GM18909 (cell line): Measurements from ENCODE around the gene KNG1.
A peak's percentile ranks its signal among the peaks of the same experiment; 100 is the strongest.
"Not testable (repeated sequence)": the region's sequence is repeated elsewhere in the genome, so short reads cannot be mapped to it uniquely, and the experiment has no call there.

Experiments used
- ATAC-seq: cut with Tn5 transposase; IDR thresholded peaks from one replicate; pipeline ENCODE4 v1.9.1; 2021; ENCODE audit warnings: mild to moderate bottlenecking; ENCODE audit not compliant: unreplicated experiment, poor library complexity

Gene KNG1

DNA sequence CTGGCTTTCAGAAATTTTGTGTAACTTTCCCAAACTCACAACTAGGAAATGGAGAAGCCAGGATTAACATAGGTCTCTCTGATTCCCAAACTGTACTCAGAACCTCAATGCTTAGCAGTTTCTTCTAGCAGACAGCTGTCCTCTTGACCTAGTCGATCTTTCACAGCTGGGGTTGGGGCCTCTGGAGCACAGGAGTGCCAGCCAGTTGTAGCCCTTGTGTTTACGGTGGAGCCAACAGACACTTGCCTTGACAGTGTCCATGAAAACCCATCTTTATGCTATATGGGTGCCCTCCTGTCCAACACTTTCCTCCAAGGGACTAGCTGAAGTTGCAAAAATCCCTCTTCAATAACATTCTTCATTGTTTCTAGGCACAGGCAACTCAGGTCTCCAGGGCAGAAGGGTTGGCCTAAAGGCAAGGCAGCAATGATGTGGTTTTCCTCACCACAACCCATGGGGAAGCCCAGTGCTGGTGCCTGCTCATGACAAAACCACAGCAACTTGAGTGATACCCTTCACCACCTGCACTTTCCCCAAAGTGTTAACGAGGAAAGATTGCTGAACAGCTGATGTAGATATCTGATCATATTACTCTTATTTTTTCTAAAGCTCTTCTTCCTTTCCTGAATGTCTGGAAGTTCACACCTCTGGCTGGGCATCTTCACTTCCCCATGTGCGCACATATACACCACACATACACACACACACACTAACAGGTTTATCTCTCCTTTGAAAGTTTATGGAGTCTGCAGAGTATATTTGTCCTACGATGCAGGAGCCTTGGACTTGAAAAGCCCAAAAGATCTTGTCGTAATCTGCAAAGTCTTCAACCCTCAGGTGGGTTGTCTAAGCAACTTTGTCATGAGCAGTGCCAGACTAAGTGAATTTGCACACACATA lies 11.0 kb upstream of the KNG1 start:
- peak; percentile 74 for ATAC-seq

DNA sequence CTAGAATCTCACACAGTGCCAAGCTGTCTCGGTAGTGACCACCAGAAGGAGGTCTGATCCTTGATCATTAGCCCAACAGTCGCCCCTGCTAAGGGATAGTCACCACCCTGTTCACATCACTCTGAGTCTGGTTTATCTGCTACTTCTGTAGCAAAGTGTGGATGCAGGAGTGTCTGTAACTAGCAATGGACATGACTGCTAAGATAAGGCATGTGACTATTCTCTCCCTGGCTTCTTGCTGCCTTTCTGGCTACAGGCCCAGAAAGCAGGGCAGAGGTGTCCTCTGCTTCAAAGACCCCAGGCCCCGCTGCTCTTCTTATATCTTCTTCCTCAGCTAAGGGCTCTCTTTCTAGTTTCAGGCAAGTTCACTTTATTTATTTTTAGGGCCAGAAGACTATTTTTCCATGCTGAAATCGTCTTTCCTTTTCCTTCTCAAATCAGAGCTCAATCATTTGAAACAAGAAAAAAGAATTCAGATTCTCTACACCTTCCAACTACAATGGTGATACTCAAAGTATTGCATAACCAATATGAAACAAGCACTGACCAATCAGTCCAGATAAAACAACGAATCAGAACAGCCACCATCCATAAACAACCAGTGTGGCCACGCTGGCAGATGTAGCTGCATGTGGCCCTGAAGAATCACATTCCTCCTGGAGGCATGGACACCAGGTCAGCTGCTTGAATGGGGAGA lies 8.0 kb upstream of the KNG1 start:
- ATAC-seq = no peak

DNA sequence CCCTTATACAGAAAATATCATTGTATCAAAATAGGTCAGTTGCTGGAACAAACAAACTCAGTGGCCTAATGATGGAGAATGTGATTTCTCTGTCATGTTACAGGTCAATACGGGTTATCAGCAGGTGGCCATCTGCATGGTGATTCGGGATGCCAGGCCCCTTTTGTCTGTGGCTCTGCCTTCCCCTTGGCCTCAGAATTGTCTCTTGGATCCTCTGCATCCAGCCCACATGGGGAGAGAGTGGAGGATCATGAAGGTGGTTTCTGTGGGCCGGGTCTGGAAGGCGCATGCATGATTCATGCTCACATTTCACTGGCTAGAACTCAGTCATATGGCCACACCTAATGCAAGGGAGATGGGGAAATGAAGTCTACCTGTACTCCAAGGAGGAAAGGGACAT lies 6.5 kb upstream of the KNG1 start:
- ATAC-seq = not testable (repeated sequence)

DNA sequence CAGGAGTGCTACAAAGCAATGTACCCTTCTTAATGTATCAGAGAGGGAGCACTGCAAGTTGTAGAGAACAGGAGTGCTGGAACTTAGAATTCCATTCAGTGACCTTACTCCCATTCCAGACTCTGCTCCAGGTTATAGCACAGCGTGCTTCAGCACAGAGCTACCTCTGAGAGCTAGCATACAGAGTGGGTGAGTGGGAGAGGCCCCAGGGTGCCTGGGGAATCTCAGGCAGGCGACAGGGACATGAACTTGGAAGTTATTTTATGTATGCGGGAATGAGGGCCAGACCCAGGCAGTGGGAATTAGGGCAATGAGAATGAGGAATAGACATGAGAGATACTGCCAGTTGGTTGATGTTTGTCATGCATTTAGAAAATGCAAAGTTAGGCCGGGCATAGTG lies 3.7 kb upstream of the KNG1 start:
- ATAC-seq = no peak

DNA sequence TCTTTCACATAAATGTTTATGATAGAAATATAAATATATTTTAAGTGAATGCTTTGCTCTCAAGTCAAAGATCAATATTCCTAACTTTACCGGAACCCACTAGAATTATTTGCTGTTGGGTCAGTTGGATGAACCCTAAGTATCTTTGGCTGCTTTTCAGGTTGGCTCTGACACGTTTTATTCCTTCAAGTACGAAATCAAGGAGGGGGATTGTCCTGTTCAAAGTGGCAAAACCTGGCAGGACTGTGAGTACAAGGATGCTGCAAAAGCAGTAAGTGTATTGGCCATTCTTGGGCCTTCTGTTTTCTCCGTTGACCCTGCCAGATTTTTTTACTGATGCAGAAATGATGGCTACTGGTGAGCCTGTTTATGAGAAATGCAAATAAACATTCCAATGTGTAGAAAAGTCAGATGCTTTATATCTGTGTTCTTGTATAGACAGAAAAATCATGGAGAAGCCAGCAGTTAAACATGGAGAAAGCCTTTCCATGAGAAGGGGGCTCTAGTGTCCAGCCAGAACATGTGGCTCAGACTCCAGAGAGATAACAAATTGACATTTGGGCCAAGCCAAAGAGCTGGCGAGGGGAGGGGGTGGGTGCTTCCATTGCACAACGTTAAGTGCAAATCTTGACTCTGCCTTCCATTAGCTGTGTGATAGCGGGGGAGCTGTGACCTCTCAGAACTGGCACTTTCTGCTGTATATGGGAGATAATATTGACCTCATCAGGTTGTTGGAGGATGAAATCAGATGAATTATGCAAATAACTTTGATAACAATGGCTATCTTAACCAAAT lies 3.0 kb downstream of the KNG1 start:
- no peak for ATAC-seq

DNA sequence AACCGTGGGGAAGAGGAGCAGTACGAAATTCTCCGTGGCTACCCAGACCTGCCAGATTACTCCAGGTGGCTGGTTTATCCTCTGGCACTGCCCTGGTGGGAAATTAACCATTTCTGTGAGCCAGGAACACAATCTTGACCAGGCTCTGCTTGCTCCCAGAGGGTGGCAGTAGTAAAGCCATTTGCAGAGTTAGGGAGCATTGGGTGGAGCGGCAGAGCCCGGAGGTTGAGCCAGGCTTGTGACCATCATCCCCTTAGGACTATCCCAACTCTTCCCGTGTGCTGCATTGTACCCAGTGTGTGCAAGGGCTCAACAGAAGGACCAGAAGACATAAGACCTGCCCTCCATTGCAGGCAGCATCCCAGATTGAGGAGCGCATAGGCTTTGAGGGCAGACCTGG lies 5.3 kb downstream of the KNG1 start:
- no peak for ATAC-seq

DNA sequence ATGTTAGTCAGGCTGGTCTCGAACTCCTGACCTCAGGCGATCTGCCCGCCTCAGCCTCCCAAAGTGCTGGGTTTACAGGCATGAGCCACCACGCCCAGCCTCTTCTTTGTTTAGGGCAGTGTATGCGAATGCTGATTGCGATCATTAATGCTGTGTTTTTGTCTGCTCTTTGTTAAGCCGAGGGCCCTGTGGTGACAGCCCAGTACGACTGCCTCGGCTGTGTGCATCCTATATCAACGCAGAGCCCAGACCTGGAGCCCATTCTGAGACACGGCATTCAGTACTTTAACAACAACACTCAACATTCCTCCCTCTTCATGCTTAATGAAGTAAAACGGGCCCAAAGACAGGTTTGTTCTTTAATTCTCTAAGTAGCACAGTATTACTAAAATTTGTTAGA lies 7.8 kb downstream of the KNG1 start:
- ATAC-seq = no peak

DNA sequence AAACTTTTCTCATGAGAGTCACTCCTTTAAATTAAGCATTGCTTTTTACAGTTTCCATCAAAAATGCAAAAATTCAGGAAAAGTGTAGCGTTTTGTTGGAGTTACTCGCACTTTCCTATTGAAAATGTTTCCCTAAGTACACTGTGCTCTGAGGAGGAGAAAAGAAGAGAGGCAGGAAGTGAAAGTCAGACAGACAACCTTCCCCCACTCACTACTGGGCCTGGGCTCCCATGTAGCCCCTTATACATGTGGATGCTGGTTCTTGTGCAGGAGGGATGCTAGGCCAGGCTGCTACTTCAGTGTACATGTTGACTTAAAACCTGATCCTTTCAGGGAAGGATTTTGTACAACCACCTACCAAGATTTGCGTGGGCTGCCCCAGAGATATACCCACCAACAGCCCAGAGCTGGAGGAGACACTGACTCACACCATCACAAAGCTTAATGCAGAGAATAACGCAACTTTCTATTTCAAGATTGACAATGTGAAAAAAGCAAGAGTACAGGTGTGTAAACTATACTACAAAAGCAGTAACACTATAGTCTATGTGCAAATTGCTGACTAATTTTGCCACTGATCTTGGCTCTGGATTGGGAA lies 15.1 kb downstream of the KNG1 start:
- no peak for ATAC-seq

DNA sequence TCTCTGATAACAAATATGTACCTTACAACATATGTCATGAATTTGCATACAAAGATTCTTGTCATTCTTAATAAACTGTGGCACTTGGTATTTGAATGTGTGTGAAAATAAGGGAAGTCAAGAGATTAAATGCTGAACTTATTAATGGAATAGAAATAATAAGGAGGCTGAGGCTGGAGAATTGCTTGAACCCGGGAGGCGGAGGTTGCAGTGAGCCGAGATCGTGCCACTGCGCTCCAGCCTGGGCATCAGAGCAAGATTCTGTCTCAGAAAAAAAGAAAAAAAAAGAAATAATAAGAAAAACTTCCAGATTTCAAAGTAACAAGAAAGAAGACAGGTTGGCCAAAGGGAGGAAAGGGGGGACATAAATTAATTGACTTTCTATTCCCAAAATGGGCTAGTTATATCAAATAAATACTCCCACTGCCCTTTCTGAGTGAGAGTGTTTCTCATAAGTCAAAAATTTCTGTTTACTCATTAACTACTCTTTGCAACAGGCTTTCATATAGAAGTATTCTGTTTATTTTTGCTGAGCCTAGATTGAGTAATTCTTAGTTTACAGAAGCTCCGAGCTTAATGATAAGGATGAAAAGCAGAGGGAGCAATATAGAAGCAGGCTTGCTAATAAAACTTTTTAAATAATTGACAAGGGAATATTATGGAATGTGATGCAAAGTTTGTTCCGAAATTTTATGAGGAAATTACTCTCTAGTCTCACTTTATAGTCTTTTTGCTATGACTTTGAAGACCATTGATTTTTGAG lies 25.6 kb downstream of the KNG1 start:
- ATAC-seq = no peak

DNA sequence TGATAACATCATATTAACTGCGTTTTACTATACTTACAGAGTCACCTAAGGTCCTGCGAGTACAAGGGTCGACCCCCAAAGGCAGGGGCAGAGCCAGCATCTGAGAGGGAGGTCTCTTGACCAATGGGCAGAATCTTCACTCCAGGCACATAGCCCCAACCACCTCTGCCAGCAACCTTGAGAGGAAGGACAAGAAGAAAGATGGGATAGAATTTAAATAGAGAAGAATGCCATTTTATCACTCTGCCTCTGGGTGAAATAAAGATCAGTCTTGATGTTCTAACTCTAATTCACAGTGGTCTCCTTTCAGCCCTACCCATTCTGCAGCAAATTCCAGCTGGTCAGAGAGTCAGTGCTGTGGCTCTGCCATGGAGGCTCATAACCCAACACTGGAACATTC lies 26.5 kb downstream of the KNG1 start:
- no peak for ATAC-seq

DNA sequence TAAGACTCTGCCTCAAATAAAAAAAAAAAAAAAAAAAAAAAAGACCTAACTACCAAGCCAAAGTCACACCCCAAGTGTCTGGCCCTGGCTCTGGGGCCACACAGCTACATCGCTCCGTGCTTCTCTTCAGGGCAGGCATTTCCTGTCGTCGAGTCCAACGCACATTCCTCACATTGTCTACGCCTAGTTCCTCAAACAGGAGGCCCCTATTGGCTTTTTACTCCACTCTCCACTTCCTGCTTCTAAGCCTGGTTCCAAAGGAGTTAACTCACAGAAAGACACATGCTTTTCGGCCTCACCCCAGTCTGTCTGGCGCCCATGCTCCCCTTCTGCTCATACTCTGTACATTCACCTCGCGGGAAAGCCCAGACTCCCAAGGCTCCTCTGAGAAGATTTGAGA lies 28.8 kb downstream of the KNG1 start:
- no peak for ATAC-seq

DNA sequence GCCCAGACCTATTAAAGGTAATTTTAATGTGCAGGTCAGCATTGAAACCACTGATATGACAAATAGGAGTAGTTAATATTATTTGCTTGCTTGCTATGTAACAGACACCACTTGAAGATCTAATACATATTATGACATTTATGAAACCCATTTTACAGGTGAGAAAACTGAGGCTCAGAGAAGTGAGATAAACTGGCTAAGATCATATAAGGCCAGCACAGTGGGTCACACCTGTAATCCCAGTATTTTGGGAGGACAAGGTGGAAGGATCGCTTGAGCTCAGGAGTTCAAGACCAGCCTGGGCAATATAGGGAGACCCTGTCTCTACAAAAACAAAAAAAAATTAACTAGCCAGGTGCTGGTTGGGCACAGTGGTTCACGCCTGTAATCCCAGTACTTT lies 33.2 kb downstream of the KNG1 start:
- no peak for ATAC-seq

DNA sequence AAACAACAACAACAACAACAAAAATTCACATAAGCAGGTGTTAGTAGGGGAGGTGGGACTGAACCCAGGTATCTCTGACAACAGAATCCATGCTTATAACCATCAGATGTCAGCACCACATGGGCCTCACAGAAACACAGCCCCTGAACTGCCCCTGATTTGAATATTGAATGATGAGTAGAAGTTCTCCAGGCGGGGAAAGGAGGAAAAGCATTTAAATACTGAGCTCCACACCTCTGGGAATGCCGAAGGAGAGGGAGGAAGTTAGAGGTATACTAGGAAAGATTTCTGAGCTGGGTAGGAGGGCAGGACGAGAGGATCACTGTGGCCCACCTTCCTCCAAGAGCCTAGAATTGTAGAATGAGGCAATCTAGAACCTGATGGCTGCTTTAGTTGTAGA lies 34.3 kb downstream of the KNG1 start:
- ATAC-seq = no peak

DNA sequence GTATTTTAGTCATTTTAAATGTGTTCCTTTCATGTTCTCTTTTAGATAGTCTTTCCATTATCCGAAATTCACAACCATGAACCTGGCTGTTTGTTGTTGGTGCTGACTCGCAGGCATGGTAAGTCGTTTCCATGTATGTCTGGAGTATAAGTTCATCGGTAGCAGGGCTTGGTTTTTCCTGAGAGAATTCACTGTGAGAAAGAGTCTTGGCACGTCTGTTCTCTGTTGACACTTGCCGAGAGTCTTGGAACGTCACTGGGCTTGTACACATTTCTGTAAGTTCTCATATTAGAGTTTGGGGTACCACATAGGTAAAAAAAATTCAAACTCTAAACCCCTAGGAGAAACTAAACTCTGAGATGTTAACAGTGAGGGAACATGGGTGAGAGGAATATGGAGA lies 36.8 kb downstream of the KNG1 start:
- no peak for ATAC-seq

DNA sequence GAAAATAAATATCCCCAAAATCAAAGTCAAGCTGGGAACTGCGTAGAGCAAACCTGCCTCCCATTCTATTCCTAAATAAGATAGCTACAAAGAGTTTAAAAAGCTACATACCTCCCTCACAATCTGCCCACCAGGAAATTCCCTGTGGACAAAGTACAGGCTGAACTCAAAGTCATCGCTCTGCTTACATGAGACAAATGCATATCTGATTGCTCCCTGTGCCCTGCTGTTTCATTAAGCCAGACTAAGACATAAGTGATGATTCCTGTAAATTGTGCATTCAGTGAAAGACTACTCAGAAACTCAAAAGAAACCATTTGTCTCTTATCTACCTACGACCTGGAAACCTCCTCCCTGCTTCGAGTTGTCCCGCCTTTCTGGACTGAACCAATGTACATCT lies 37.7 kb downstream of the KNG1 start:
- no peak for ATAC-seq

DNA sequence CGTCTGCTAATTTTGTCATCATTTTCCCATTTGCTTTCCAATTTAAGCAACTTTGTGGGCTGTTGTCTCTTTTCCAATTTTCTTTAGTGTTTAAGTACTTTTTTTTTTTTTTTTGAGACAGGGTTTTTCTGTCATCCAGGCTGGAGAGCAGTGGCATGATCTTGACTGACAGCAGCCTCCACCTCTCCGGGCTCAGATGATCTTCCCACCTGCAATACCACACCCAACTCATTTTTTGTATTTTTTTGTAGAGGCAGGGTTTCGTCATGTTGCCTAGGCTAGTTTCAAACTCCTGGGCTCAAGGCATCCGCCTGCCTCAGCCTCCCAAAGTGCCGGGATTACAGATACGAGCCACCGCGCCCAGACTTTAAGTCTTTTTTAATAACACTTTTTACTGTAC lies 40.1 kb downstream of the KNG1 start:
- ATAC-seq = no peak

DNA sequence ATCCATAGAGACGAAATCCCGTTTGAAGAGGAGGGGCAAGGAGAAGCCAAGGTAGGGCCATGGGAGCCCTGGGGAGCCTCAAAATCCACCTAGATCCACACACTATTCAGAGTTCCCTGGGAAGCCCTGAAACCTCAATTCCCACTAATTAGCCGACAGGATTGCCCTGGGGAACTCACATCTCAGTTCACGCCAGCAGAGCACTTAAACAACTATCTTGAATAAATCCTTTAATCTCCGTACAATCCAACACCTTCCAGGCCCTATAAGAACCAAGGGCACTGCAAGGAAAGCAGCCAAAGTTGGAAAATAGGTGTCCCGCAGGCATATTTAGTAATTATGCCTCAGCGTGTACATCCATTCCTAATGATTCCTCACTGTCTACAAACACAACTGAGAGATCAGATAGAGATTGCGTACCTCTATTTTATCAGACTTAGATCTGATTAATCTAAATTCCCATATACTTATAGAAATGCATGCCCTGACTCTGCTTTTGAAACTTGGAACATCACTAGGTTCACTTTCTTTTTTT lies 40.6 kb downstream of the KNG1 start:
- ATAC-seq = no peak

DNA sequence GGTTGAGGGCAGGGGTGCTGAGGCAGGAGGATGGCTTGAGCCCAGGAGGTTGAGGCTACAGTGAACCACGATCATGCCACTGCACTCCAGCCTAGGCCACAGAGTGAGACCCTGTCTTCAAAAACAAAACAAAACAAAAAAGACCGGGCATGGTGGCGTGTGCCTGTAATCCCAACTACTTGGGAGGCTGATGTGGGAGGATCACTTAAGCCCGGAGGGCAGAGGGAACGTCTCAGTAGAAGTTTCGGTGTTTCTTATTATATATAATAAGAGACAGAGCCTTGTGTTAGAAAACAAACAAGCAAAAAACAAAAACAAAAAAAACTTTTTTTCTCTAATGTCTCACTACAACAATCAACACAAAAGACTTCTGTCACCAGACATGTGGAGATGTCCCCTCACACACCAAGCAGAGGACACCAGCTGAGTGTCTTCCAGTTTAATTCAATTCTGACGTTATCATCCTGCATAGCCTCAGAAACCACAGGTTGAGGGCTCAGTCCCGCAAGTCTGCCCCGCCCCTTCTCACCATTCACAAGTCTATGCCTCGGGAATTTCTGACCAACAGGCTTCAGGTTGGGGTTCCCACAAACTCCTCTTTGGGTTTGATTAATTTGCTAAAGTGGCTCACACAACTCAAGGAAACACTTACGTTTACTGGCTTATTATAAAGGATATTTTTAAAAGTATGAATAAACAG lies 42.2 kb downstream of the KNG1 start:
- ATAC-seq = no peak
